ENCODE results near the gene ADPRH. TPM values are rescaled to one million over a fixed set of nuclear protein-coding genes. Genes with fewer than 3 reads are reported as not detected.

ADPRH gene
- total RNA-seq, 1 donor from 2014 or later: 2.6 TPM

DNA sequence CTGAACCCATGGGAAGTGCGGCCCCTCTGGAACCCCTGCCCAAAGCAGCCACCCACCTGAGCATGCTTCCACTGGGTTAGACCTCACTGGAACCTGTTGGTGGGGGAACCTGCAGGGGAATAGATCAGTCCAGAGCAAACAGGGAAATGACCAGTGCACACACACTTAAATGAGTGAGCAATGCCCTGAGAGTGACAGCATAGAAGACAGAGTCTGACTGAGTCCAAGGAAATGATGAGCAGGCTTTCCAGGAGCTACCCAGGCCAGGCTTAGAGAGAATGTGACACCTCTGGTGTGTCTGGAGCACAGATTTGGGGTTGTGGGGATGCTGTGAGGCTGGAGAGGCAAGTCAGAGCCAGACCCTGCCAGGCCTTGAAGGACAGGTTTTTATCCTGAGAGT, 46.9 kb downstream of the ADPRH start:
- peaks cover 10% of the 10 kb centered on the region for H3K27me3 Mint-ChIP-seq (ENCODE audit: low read depth, unreplicated experiment)
- H3K27ac ChIP-seq (ENCODE audit: low read depth, low read length): no peak overlapping the region
- H3K9ac ChIP-seq (ENCODE audit: low read length): no peak overlapping the region
- TF ChIP-seq EZH2 (IDR thresholded peaks at IDR 0.05; ENCODE audit: insufficient read depth, low read length): no peak
- TF ChIP-seq, protein P1, sequence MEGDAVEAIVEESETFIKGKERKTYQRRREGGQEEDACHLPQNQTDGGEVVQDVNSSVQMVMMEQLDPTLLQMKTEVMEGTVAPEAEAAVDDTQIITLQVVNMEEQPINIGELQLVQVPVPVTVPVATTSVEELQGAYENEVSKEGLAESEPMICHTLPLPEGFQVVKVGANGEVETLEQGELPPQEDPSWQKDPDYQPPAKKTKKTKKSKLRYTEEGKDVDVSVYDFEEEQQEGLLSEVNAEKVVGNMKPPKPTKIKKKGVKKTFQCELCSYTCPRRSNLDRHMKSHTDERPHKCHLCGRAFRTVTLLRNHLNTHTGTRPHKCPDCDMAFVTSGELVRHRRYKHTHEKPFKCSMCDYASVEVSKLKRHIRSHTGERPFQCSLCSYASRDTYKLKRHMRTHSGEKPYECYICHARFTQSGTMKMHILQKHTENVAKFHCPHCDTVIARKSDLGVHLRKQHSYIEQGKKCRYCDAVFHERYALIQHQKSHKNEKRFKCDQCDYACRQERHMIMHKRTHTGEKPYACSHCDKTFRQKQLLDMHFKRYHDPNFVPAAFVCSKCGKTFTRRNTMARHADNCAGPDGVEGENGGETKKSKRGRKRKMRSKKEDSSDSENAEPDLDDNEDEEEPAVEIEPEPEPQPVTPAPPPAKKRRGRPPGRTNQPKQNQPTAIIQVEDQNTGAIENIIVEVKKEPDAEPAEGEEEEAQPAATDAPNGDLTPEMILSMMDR (IDR thresholded peaks at IDR 0.05; ENCODE audit: insufficient read depth, low read depth, low read length): no peak
- peaks cover 10% of the 10 kb centered on the region for H3K4me1 ChIP-seq (ENCODE audit: insufficient read depth, low read length)
- DNase-seq (ENCODE audit: low read depth) (no peak), FAIRE-seq (no peak)
- no peaks in the 10 kb centered on the region for H3K9me3 ChIP-seq (ENCODE audit: insufficient read depth, low read depth, low read length)
- no peaks in the 10 kb centered on the region for H3K79me2 ChIP-seq (ENCODE audit: insufficient read depth, low read length)
- H3K27ac Mint-ChIP-seq (ENCODE audit: unreplicated experiment): no peak overlapping the region
- no peaks in the 10 kb centered on the region for H4K20me1 ChIP-seq (ENCODE audit: insufficient read depth, low read length)
- H3K4me1 Mint-ChIP-seq (ENCODE audit: low read depth, unreplicated experiment): peaks cover 27% of the 10 kb centered on the region
- no peak overlapping the region for H3K4me3 Mint-ChIP-seq (ENCODE audit: unreplicated experiment)
- no peak overlapping the region for H2AFZ ChIP-seq (ENCODE audit: low read depth, low read length)
- H3K36me3 Mint-ChIP-seq (ENCODE audit: low read depth, unreplicated experiment): no peaks in the 10 kb centered on the region
- no peak overlapping the region for H3K4me3 ChIP-seq (ENCODE audit: insufficient read depth, low read depth, low read length)
- no peaks in the 10 kb centered on the region for H3K36me3 ChIP-seq (ENCODE audit: insufficient read depth, low read length)
- no peak overlapping the region for H3K4me2 ChIP-seq (ENCODE audit: low read length)
- no peaks in the 10 kb centered on the region for H3K9me3 Mint-ChIP-seq (ENCODE audit: unreplicated experiment)
- no peaks in the 10 kb centered on the region for H3K27me3 ChIP-seq (ENCODE audit: insufficient read depth, low read length)

DNA sequence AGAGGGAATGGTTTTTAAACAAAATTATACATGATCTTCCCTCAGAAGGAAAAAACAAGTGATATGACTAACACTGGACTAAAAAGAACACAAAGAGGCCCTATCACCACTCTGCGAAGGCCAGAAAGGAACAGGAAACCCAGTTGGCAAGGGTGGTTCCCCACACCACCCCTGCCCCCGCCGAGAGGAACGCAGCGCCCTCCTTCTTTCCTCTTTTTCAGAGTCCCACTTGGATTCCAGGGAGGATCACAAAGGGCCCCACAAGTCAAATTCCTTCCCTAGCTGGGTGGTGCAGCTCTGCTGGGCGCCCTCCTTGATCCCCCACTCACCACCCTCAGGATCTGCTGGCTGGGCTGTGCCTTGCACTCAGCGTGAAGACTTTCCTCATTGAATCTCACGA, 48.2 kb downstream of the ADPRH start:
- peaks cover 10% of the 10 kb centered on the region for H3K4me1 ChIP-seq (ENCODE audit: insufficient read depth, low read length)
- TF ChIP-seq, protein P1 (IDR thresholded peaks at IDR 0.05; ENCODE audit: insufficient read depth, low read depth, low read length): no peak
- TF ChIP-seq EZH2 (IDR thresholded peaks at IDR 0.05; ENCODE audit: insufficient read depth, low read length): no peak
- DNase-seq (ENCODE audit: low read depth): no peak
- no peak for FAIRE-seq
- H3K79me2 ChIP-seq (ENCODE audit: insufficient read depth, low read length): no peaks in the 10 kb centered on the region
- no peaks in the 10 kb centered on the region for H4K20me1 ChIP-seq (ENCODE audit: insufficient read depth, low read length)
- peaks cover 35% of the 10 kb centered on the region for H3K4me1 Mint-ChIP-seq (ENCODE audit: low read depth, unreplicated experiment)
- no peaks in the 10 kb centered on the region for H3K9me3 Mint-ChIP-seq (ENCODE audit: unreplicated experiment)
- H3K9me3 ChIP-seq (ENCODE audit: insufficient read depth, low read depth, low read length): no peaks in the 10 kb centered on the region
- no peaks in the 10 kb centered on the region for H3K36me3 Mint-ChIP-seq (ENCODE audit: low read depth, unreplicated experiment)
- no peak overlapping the region for H3K4me3 Mint-ChIP-seq (ENCODE audit: unreplicated experiment)
- no peaks in the 10 kb centered on the region for H3K27me3 ChIP-seq (ENCODE audit: insufficient read depth, low read length)
- H2AFZ ChIP-seq (ENCODE audit: low read depth, low read length): no peak overlapping the region
- no peak overlapping the region for H3K4me3 ChIP-seq (ENCODE audit: insufficient read depth, low read depth, low read length)
- H3K36me3 ChIP-seq (ENCODE audit: insufficient read depth, low read length): no peaks in the 10 kb centered on the region
- no peak overlapping the region for H3K4me2 ChIP-seq (ENCODE audit: low read length)
- H3K27me3 Mint-ChIP-seq (ENCODE audit: low read depth, unreplicated experiment): peaks cover 3% of the 10 kb centered on the region
- no peak overlapping the region for H3K27ac ChIP-seq (ENCODE audit: low read depth, low read length)
- no peak overlapping the region for H3K27ac Mint-ChIP-seq (ENCODE audit: unreplicated experiment)
- no peak overlapping the region for H3K9ac ChIP-seq (ENCODE audit: low read length)

DNA sequence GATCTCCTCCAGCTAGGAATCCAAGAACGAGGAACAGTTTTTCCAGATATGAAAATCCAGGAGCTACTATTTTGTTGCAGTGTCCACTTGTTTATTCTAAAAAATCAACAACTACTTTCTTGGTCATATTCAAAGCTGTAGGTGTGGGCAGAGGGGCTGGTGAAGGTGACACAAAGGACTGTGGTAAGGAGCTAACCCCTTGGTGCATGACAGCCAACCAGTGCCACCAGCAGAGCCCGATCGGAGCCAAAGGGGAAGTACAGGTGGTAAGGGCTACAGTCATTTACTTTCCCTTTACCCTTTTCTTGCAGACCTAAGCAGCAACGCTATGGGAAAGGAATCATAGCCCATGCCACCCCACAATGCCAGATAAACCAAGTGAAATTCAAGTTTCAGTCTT, 49.1 kb downstream of the ADPRH start:
- no peak for FAIRE-seq
- DNase-seq (ENCODE audit: low read depth): no peak
- Histone ChIP-seq H2AFZ (ENCODE audit: low read depth, low read length) (no peak overlapping the region), H3K4me3 (ENCODE audit: insufficient read depth, low read depth, low read length) (no peak overlapping the region), H3K27me3 (ENCODE audit: insufficient read depth, low read length) (no peaks in the 10 kb centered on the region), H3K36me3 (ENCODE audit: insufficient read depth, low read length) (no peaks in the 10 kb centered on the region), H4K20me1 (ENCODE audit: insufficient read depth, low read length) (no peaks in the 10 kb centered on the region), H3K9ac (ENCODE audit: low read length) (no peak overlapping the region), H3K79me2 (ENCODE audit: insufficient read depth, low read length) (no peaks in the 10 kb centered on the region), H3K9me3 (ENCODE audit: insufficient read depth, low read depth, low read length) (no peaks in the 10 kb centered on the region), H3K27ac (ENCODE audit: low read depth, low read length) (no peak overlapping the region), H3K4me1 (ENCODE audit: insufficient read depth, low read length) (peaks cover 10% of the 10 kb centered on the region), H3K4me2 (ENCODE audit: low read length) (no peak overlapping the region)
- Mint-ChIP-seq H3K36me3 (ENCODE audit: low read depth, unreplicated experiment) (no peaks in the 10 kb centered on the region), H3K9me3 (ENCODE audit: unreplicated experiment) (no peaks in the 10 kb centered on the region), H3K4me3 (ENCODE audit: unreplicated experiment) (no peak overlapping the region), H3K4me1 (ENCODE audit: low read depth, unreplicated experiment) (peaks cover 35% of the 10 kb centered on the region), H3K27me3 (ENCODE audit: low read depth, unreplicated experiment) (peaks cover 3% of the 10 kb centered on the region), H3K27ac (ENCODE audit: unreplicated experiment) (no peak overlapping the region)
- TF ChIP-seq, protein P1 (IDR thresholded peaks at IDR 0.05; ENCODE audit: insufficient read depth, low read depth, low read length): no peak
- TF ChIP-seq EZH2 (IDR thresholded peaks at IDR 0.05; ENCODE audit: insufficient read depth, low read length): no peak
